Activated naive CD4-positive, alpha-beta T cell treated with anti-CD3 and anti-CD28 coated beads for 36 hours (primary cell): ENCODE data around the gene BCOR. TPM values are rescaled to one million over a fixed set of nuclear protein-coding genes. Genes with fewer than 3 reads are reported as not detected.

Experiments
- CTCF ChIA-PET: fragments of 350-600 bp; sonication (Branson Sonifier 250); formaldehyde crosslinking; loops from one replicate; lab custom pipeline; 2021; ENCODE audit warnings: antibody characterized with exemption; lab: Charles Lee
- DNase-seq: peaks from one replicate; pipeline ENCODE4 v3.0.0-alpha.2; 2020
- H3K27ac Mint-ChIP-seq: one replicate; pipeline ENCODE4 v1.8.0; 2021; ENCODE audit warnings: mild to moderate bottlenecking, mixed read lengths
- H3K27me3 Mint-ChIP-seq: one replicate; pipeline ENCODE4 v1.8.0; 2021; ENCODE audit warnings: low read depth, mixed read lengths
- H3K36me3 Mint-ChIP-seq: one replicate; pipeline ENCODE4 v1.8.0; 2021; ENCODE audit warnings: low read depth, mixed read lengths
- H3K4me1 Mint-ChIP-seq: one replicate; pipeline ENCODE4 v1.8.0; 2021; ENCODE audit warnings: low read depth, mixed read lengths
- H3K4me3 Mint-ChIP-seq: one replicate; pipeline ENCODE4 v1.8.0; 2021; ENCODE audit warnings: mild to moderate bottlenecking, moderate library complexity, mixed read lengths
- H3K9me3 Mint-ChIP-seq: one replicate; pipeline ENCODE4 v1.8.0; 2021; ENCODE audit warnings: mixed read lengths
- intact Hi-C: fragments of 100-400 bp; cut with micrococcal nuclease; formaldehyde crosslinking; loops from one replicate; pipeline ENCODE4 v1.15.1; 2023
- total RNA-seq, 2 experiments: library from RNA; stranded (reverse); gene quantifications; one replicate each; pipeline ENCODE4 v1.2.3, GENCODE V29; 2021

The BCOR gene
- total RNA-seq, 2 experiments from 2014 or later, result 29.1 to 29.9 TPM

- H3K27me3 Mint-ChIP-seq, result no peaks in the 10 kb centered on the region
- H3K9me3 Mint-ChIP-seq, result no peaks in the 10 kb centered on the region
Observed at GRCh38 chrX:40100537-40101429, 3.0 kb upstream of the BCOR start.

DNA sequence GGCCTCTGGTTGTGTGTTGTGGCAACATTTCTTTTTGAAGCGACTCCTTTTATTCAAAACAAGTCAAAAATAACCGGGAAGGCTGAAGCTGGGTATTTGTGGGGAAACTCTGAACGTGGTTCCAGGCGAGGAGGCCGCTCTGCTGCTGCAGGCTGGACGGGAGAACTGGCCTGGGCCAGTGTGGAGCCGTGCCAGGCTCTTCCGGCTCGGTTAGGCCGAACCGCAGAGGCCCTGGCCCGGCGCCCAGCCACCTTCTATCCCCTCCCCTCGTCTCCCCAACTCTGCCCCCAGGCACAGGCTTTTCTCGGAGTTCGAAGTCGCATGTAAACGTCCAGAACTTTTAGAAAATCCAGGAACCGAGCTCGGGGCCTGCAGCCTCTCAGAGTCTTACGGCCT is 2.4 kb upstream of the BCOR start:
- peaks cover 12% of the 10 kb centered on the region for H3K4me1 Mint-ChIP-seq
- H3K9me3 Mint-ChIP-seq, result no peaks in the 10 kb centered on the region
- no peaks in the 10 kb centered on the region for H3K36me3 Mint-ChIP-seq
- DNase-seq, result no peak
- CTCF ChIA-PET, result no interaction called here
- no peak overlapping the region for H3K27ac Mint-ChIP-seq
- no peaks in the 10 kb centered on the region for H3K27me3 Mint-ChIP-seq
- intact Hi-C loops, result no loop called here
- no peak overlapping the region for H3K4me3 Mint-ChIP-seq

More at GRCh38 chrX:40100537-40101429, 3.0 kb upstream of the BCOR start:
- intact Hi-C loops, result no loop called here
- CTCF ChIA-PET, result no interaction called here
- Mint-ChIP-seq H3K4me1 (peaks cover 12% of the 10 kb centered on the region), H3K27ac (no peak overlapping the region), H3K4me3 (no peak overlapping the region), H3K36me3 (no peaks in the 10 kb centered on the region)
- DNase-seq, result no peak

GRCh38 chrX:40099055-40099958 is 1.5 kb upstream of the BCOR start:
- H3K9me3 Mint-ChIP-seq, result no peaks in the 10 kb centered on the region
- peak overlapping the region; percentile 41 for H3K27ac Mint-ChIP-seq
- no peaks in the 10 kb centered on the region for H3K36me3 Mint-ChIP-seq
- CTCF ChIA-PET, result interaction anchor here (1.5 kb wide), 1 partner anchor 54 kb away, joined by 3 read pairs; no protein-coding TSS in a partner anchor
- no peaks in the 10 kb centered on the region for H3K27me3 Mint-ChIP-seq
- DNase-seq, result peak; percentile 57
- H3K4me3 Mint-ChIP-seq, result peak overlapping the region; percentile 75
- peaks cover 13% of the 10 kb centered on the region for H3K4me1 Mint-ChIP-seq
- intact Hi-C loops, result loop anchor here (1.0 to 5.0 kb wide), 4 partner anchors 70 to 1293 kb away; no protein-coding TSS in a partner anchor

GRCh38 chrX:40098264-40099054 is 701 bp upstream of the BCOR start:
- H3K27ac Mint-ChIP-seq, result peak overlapping the region; percentile 41

DNA sequence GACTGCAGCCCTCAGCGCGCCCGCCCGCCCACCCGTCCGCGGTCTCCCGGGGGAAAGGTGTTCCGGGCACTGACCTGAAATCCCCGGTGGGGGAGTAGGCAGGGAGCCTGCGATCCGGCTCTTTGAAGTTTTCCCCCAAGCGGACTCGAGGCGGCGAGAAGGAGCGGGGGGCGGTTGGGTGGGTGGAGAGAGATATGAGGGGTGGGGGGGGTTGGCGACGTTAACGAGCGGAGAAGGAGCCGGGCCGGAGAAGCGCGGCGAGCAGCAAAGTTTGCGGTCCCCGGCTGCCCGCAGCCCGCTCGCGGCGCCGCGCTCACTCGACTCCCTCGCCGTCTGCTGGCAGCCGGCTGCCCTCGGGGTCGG is 636 bp downstream of the BCOR start:
- H3K4me1 Mint-ChIP-seq, result peaks cover 28% of the 10 kb centered on the region
- H3K27me3 Mint-ChIP-seq, result no peaks in the 10 kb centered on the region
- no peak for DNase-seq
- intact Hi-C loops, result loop anchor here (2.0 to 5.0 kb wide), 5 partner anchors 78 to 325 kb away; no protein-coding TSS in a partner anchor
- peak overlapping the region; percentile 86 for H3K4me3 Mint-ChIP-seq
- H3K36me3 Mint-ChIP-seq, result no peaks in the 10 kb centered on the region
- CTCF ChIA-PET, result interaction anchor here (0.5 kb wide), 1 partner anchor 63 kb away, joined by 3 read pairs; no protein-coding TSS in a partner anchor
- peak overlapping the region; percentile 82 for H3K27ac Mint-ChIP-seq
- no peaks in the 10 kb centered on the region for H3K9me3 Mint-ChIP-seq

More at GRCh38 chrX:40098264-40099054, 701 bp upstream of the BCOR start:
- DNase-seq, result peak; percentile 55
- H3K4me3 Mint-ChIP-seq, result peak overlapping the region; percentile 75
- intact Hi-C loops, result loop anchor here (1.0 to 5.0 kb wide), 6 partner anchors 8 to 1292 kb away; no protein-coding TSS in a partner anchor
- no peaks in the 10 kb centered on the region for H3K36me3 Mint-ChIP-seq
- CTCF ChIA-PET, result interaction anchor here (1.5 kb wide), 1 partner anchor 55 kb away, joined by 3 read pairs; no protein-coding TSS in a partner anchor
- H3K27me3 Mint-ChIP-seq, result no peaks in the 10 kb centered on the region
- peaks cover 19% of the 10 kb centered on the region for H3K4me1 Mint-ChIP-seq
- no peaks in the 10 kb centered on the region for H3K9me3 Mint-ChIP-seq

GRCh38 chrX:40096395-40097091 is 1.2 kb downstream of the BCOR start:
- DNase-seq, result peak; percentile 70
- Mint-ChIP-seq H3K4me3 (peak overlapping the region; percentile 86), H3K9me3 (no peaks in the 10 kb centered on the region), H3K36me3 (no peaks in the 10 kb centered on the region), H3K27ac (peak overlapping the region; percentile 82), H3K4me1 (peaks cover 28% of the 10 kb centered on the region), H3K27me3 (no peaks in the 10 kb centered on the region)
- intact Hi-C loops, result loop anchor here (2.0 to 5.0 kb wide), 5 partner anchors 78 to 324 kb away; no protein-coding TSS in a partner anchor
- CTCF ChIA-PET, result interaction anchor here (0.5 kb wide), 1 partner anchor 63 kb away, joined by 3 read pairs; no protein-coding TSS in a partner anchor

DNA sequence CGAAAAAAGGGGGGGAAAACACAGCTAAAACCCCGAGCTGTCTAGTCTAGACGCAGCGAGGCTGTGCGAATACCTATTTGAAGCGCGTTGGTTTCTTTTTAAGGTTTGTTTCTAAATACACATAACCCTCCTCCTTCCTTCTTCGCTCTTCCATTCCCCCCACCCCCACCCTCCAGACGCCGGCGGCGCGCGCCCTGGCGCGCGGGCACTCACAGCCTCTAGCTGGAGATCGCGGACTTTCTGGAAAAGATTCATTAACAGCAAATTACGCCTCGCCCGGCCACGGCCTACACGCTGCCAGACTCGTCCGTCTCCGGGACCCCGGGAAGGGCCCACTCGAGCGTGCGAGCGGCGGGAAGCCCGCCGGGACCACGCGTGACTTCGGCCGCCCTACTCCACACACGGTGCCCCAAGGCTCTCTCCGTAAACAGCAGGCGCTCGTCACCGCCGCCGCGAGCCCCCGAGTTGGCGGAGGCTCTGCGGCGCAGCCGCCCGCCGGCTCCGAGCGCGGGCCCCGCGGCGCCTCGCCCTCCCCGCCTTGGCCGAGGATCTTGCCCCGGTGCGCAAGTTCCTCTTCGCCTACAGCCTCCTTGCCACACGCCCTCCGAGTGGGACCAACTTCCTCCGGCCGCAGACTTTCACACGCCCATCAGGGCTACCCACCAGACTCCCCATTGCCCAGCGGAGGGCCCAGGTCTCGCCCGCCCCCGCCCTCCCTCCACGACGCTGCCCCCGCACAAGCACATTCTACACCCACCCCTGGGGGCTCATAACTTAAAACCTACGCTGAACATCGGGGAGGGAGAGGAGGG is 2.0 kb downstream of the BCOR start:
- Mint-ChIP-seq H3K4me3 (peak overlapping the region; percentile 86), H3K36me3 (no peaks in the 10 kb centered on the region), H3K27ac (peak overlapping the region; percentile 82), H3K9me3 (no peaks in the 10 kb centered on the region), H3K27me3 (no peaks in the 10 kb centered on the region), H3K4me1 (peaks cover 34% of the 10 kb centered on the region)
- intact Hi-C loops, result loop anchor here (2.0 to 5.0 kb wide), 6 partner anchors 79 to 323 kb away; no protein-coding TSS in a partner anchor
- CTCF ChIA-PET, result no interaction called here
- DNase-seq, result peak; percentile 53

DNA sequence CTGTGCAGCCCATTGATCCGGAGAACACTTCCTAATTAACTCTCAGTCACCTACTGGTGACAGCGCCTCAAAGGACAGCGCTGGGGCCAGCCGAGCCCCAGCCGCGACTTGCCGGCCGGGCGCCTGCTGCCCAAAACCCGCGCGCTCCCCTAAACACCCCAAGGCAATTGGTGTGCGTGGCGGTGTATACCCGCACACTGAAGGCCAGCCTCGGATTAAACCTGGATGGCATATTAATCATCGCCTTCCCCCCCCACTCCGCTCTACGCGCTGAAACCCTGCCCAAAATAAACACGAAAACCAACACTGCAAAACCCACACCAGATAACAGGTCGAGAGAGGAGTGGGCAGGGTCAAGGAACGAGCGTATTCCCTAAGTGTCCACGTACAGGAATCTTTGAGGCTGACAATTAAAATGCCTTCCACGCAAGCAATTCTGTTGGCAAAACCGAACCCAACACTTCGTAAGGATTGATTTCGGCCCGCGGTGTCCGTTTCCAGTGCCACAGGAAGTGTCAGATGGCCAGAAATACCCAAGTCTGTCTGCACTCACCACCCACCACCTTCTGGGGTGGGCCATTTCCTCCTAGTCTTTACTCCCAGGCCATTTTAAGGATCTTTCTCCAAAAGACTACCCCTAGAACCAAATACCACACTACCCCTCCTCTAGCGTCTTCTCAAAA is 2.7 kb downstream of the BCOR start:
- no peaks in the 10 kb centered on the region for H3K36me3 Mint-ChIP-seq
- DNase-seq, result no peak
- H3K27me3 Mint-ChIP-seq, result no peaks in the 10 kb centered on the region
- peak overlapping the region; percentile 76 for H3K27ac Mint-ChIP-seq
- intact Hi-C loops, result loop anchor here (2.0 to 5.0 kb wide), 3 partner anchors 223 to 323 kb away; no protein-coding TSS in a partner anchor
- H3K4me1 Mint-ChIP-seq, result peaks cover 34% of the 10 kb centered on the region
- H3K9me3 Mint-ChIP-seq, result no peaks in the 10 kb centered on the region
- H3K4me3 Mint-ChIP-seq, result peak overlapping the region; percentile 86
- CTCF ChIA-PET, result no interaction called here

DNA sequence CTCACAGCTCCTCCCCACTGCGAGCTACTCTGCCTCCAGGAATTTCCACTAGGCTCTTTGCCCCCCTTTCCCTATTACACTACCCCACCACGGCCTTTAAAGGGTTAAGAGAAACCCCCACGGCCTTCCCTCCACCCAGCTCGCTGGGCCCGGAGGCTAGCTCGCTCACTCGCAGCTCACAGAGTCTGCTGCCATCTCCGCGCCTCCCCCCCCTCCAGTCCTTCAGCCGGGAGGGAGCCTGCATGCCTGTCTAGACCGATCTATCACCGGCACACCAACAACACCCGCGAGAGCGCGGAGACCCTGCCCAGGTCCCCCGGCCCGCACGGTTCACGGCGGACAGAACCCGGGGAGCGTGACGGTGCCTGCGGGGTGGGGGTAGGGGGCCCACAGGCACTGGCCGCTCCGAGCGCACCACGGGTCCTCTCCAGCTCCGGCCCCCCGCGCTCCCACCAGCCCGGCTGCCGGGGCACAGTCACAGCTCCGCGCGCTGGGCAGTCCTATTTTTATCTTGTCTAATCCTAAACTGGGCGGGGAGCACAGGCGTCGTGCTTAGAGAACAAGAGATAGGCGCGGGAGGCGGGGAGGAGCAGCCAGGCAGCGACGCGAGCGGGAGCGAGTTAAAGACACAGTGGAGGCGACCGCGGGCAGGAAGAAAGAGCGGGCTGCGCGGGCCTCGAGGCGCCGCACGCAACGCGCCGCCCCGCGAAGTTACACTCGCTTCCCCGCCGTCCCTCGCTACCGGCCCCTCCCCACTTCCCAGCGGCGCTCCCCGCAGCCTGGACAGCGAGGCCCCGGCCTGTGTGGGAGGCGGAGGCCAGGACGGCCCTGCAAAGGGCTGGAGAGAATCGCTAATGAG is 3.5 kb downstream of the BCOR start:
- CTCF ChIA-PET, result interaction anchor here (0.6 to 1.2 kb wide), 4 partner anchors 10 to 118 kb away, joined by 3 to 5 read pairs (median 4); no protein-coding TSS in a partner anchor
- intact Hi-C loops, result loop anchor here (2.0 kb wide), 1 partner anchor 239 kb away; no protein-coding TSS in a partner anchor
- H3K9me3 Mint-ChIP-seq, result no peaks in the 10 kb centered on the region
- H3K4me1 Mint-ChIP-seq, result peaks cover 32% of the 10 kb centered on the region
- no peak overlapping the region for H3K27ac Mint-ChIP-seq
- H3K4me3 Mint-ChIP-seq, result peak overlapping the region; percentile 86
- peak; percentile 46 for DNase-seq
- H3K27me3 Mint-ChIP-seq, result no peaks in the 10 kb centered on the region
- no peaks in the 10 kb centered on the region for H3K36me3 Mint-ChIP-seq
